NCI-H460 (cell line): ENCODE measurements around the gene MCF2L. TPM values are rescaled to one million over a fixed set of nuclear protein-coding genes. Genes with fewer than 3 reads are reported as not detected.

Source experiments
- DNase-seq: peaks from one replicate; pipeline ENCODE4 v3.0.0-alpha.2; 2016; ENCODE audit warnings: low read depth; ENCODE audit errors: extremely low read depth
- total RNA-seq: library from RNA; depleted of rRNA; stranded (reverse); fragments of >200 nt; shearing (Covaris generic); gene quantifications from 2 replicates; pipeline ENCODE4 v1.2.3, GENCODE V29; 2014

The MCF2L gene
- total RNA-seq, 1 experiment from 2014 or later, result 0.97 TPM

DNA sequence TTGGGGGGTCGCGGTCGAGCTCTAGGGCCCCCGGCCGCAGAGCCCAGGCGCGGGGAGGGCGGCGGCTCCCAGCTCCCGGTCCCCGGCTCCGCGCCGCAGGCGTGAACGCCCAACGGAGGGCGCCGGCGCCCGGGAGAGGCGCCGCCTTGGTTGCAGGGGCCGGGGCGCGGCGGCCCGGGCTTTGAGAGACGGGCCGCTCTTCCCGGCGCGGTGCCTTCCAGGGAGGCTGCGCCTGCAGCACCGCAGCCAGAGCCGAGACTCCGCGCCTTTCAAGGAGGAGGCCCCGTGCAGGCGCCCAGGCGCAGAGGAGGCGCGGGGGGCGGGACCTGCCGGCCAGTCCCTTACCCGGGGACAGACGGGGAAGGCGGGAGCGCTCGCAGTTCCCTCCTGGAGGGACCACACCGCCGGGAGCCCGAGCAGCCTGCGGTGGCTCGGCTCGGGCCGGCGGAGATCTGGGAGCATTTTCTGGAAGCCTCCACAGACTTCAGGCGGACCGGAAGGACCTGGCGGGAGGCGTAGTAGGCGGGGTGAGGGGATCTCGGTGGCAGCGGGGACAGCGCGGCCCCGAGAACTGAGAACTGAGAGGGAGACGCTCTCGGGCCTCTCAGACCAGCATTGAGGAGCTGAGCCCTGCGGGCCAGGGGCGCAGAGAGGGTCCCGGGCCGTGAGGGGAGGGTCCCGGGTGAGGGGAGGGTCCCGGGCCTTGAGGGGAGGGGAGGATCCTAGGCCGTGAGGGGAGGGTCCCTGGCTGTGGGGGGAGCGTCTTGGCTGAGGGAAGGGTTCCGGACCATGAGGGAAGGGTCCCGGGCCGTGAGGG, 25.5 kb upstream of the MCF2L start:
- DNase-seq, result no peak

DNA sequence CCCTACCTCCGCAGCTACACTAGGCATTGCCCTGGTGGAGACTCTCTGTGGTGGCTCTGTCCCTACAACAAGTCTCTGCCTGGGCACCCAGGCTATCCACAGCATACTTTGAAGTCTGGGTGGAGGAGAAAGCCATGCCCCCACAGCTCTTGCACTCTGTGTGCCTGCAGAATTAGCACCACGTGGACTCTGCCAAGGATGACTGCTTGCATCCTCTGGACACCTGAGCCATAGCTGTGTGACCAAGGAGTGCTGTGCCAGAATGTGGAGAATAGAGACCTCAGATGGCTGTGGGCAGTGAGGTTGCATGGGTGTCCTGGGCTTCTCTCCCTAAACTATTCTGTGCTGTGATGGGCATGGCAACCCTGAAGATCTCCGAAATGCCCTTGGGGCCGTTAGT, 21.2 kb upstream of the MCF2L start:
- no peak for DNase-seq

DNA sequence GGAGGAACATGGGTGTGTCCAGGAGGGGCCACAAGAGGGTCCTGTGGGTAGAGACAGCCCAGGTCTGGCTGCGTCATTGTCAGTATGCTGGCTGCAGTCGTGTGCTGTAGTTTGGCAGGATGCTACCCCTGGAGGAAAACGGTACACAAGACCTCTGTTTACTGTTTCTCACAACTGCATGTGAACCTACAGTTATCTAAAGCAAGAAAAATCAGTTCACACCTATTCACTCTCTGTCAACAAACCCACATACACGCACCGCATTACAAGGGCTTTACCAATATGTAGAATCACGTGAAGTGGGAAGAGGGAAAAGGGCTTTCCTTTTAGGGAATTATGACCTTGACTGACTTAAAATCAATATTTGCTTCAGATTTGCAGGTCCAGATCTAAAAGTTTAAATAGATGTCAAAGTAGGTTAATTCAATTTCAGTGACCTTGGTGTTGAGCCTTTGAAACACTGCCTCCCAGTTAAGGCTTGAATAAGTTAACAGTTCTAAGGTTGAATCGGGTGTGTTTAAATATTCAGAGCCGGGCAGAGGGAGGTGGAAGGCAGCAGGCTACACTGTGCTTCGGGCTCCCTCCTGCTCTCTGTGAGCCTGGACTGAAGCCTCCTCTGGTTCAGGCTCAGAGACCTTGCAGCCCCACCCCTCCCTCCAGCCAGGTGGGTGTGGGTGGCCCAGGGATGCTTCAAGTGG, 17.2 kb upstream of the MCF2L start:
- DNase-seq, result no peak

DNA sequence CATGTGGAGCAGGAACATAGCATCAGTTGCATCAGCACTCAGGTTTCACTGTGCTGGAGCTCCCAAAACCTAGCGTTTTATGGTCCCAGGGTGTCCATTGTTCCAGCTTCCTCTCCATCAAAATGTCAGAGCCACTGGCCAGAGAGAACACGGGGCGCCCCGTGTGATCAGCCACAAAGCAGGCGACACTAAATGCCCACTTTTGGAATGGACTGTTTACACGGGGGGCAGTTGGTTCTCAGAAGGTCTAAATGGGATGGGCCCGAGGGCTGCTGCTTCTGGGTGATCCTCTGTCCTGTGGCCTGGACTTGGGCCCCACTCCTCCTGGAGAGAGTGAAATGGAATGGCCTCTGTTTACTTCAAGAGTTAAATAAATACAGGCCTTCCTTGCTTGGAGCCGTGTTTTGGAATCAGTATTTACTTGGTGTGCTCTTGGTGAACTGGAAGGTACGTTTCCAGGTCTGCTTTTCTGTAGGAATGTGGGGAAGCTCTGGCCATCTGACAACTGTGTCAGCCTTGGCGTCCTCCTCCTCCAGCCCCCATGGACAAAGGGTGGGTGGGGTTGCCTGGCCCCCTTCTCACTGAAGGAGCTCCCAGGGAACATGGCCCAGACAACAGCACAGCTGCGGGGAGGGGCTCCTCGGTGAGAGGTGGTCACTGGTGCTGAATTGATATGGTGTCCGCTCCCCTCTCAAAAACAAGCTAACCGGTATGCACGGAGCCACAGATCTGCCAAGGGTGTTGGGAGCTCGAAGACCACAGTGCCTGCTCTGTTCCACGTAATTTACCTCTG, 16.1 kb upstream of the MCF2L start:
- DNase-seq, result no peak

DNA sequence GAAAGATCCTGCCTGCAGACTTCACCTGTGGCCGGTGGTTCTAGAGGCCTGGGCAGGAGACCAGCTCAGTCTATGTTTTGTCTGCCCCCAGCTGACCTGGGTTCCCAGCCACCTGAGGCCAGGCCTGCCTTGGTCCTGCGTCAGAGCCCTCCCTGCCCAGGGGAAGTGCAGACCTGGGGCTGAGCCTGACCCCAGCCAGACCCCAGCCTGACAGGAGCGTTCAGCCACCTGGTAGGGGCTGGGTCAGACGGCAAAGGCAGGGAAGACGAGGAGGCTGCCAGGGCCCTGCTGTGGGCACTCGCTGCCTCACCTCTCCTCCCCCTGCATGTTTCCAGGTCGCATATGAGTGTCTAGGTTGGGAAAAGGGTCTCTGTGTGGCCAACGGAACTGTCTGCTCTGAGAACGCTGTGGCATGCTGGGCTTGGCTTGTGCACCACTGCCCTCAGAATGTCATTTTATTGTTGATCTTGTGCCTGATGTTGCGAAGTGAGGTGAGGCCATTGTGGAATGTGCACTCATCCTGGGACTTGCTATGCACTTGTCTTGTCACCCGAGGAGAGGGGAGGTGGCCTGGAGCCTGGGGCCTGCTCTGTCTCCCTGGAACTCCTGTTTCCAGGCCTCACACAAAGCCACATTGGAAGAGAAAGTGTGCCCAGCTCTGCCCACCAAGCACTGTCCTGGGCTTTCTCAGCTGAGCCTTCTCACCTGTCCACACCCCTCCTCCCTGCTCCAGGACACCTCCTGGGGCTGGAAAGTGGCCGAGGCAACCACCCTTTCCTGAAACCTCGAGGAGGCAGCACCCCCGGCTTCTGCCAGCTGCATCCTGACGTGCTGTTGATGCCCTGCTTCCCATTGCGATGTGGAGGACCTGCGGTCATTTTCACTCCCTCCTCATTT, 15.2 kb upstream of the MCF2L start:
- no peak for DNase-seq

DNA sequence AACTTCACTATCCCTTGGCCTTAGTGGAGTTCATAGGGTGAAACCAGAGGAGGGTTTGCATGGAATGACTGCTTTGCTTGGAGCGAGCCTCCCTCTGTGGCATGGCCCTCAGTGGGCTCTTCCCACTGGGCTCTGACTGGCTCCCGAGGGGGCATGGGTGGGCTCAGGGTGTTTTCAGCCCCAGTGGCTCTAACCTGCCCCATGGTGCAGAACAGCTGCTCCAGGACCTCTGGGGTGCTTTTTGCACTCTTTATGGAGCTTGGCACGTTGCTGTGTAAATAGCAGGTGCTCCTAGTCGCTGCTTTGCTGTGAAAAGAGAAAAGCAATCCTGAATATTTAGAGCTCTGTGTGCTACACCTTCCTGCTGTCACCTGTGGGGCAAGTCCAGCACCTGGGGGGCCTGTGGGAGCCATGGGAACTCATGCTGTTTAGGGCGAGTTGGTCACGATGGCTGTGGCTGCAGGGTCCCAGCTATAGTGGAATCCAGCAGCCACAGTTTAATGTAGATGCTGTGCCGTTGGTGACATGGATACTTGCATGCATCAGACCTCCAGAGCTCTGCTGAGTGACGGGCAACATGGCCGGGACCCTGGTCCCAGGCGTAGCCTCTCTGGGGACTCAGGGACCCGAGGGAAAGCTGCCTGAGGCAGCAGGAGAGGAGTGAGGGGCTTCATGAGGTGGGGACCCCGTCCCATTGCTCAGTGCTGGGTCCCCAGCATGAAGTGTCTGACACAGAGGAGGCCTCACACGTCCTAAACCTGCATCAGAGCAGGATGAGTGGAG, 14.3 kb upstream of the MCF2L start:
- no peak for DNase-seq

DNA sequence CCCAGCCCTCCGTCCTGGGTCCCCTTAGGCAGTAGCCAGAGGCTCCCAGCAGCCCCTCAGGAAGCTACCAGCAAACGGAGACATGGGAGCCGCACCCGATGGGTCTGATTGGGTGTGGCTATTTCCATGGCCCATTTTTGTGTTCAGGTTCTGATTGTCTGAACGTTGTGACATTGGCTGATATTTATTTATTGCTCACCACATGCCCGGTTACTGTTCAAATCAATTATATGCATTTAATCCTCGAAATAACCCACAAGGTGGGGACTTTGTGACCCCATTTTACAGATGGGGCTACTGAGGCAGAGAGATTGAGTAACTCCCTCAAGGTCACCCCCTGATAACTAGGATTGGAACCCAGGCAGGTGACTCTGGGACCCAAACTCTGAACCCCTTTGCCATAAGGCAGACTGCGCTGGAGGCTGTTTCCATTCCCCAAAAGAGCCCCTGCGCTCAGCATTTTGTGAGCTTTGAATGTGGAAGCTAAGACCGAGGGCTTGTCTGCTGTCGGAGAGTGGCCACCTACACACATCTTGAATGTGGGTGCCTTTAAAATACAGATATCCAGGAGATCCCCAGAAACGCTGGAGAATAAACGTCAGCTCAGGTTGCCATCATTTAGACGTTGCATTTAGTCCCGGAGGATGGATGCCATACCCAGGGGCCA, 13.6 kb upstream of the MCF2L start:
- DNase-seq, result no peak

DNA sequence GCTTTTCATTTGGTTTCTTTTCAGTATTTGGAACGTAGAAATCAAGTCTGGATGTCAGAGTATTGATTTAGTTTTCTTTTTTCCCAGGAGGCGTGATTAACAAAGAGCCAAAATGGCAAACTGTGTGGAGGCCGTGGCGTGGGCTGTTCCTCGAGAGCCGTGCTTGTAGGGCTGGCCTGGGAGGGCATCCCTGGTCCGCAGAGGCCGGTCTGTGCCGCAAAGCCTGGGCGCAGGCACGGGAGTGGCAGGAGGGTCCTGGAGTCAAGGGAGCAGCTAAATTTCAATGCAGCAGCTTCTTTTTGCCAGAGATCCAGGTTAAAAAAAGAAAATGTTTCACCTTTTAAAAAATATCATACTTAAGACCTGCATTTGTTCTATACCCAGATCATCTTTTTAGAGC, 13.1 kb upstream of the MCF2L start:
- DNase-seq, result no peak

DNA sequence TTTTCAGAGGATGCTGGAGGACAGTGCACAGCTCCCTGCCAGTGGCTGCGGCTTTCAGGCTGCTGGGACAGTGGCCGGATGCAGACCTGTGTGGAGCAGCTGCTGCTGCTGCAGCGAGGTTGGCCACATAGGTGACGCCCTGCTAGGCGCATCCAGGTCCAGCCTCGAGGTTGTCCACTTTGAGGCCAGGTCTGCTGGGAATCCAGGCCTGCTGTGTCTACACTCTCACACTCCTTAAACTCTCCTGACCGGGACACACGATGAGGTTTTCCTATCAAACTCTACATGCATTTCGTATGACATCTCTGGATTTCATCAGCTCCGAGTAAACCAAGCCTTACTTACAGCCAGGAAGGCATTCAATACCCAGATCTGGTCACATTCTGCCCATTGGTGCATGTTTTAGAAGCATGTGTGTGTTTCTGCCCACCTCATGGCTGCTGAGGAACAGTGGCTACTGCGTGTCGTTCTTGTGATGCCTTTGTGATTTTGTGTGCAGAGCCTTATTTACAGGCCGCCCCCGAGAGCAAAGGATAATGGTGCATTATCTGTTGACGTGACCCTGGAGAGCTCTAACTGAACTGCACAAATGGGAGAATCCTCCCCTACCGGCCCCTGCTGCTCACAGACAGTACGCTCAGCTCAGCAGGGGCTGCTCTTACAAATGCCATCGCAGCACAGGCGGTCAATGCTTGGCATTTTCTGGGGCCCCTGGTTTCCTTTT, 12.3 kb upstream of the MCF2L start:
- DNase-seq, result no peak

DNA sequence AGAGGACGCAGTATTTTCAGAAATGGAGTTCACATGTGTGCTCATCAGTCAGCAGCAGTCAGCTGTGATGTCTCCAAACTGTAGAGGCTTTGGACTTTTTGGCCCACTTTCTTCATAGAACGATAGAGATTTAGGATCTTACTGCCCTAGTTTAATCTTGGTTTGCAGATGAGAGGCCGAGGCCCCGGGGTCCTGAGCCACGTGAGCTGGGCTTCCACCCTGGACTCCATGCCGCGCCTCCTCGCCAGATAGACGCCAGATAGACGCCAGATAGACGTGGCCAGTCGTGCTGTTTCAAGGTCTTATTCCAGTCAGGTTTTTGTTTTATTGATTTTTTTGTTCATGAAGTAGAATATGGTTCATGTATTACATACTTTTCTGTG, 11.7 kb upstream of the MCF2L start:
- no peak for DNase-seq

DNA sequence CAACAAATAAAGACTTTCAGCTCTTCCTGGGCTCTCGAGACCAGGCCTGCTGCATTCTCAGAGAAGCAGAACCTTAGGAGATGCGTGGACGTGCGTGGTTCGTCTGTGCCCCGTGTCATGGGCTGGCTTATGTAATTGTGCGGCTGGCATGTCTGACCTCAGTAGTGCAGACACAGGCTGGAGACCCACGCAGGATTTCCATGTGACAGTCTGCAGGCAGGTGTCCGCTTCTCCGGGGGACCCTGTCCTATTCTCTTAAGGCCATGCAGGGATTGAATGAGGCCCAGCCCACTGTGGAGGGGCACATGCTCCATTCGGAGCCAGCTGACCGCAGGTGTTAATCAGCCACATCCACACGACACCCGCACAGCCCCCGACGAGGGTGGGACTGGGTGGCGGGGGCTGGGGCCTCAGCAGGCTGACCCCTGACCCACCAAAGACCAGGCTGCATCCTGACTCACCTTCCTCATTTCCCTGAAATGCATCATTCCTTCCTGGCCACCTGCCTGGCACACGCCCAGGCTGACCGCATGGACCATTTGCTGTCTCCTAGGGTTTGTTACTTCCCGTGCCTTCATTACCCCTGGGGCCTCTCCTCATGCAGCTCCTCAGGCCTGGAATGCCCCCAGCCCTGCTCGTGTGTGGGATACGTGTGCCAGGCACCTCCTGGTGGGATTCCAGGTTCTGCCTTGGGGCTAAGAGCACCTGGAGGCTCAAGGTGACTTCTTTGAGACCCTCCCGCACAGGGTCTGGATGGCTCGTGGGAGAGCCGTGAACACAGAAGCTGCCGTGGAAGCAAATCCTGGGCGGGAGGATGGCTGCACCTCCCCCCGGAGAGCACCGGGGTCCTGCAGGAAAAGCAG, 10.7 kb upstream of the MCF2L start:
- DNase-seq, result no peak

DNA sequence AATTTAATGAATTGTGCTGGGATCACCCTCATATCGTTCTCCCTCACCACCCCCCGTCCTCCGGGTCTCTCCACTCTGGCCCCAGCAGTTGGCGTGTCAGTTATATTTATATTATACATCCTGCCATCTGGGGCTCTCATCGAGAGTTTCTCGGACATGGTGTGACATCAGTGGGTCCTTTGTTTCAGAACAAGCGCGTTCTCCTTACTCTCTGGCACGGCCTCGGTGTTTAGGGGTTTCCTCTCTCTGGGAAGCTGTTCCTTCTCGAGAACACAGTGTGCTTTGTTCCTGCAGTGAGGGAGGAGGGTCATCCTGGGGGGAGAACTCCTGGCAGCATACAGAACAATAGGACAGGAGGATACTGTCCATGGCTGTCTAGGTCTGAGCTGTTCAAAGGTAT, 9.8 kb upstream of the MCF2L start:
- DNase-seq, result no peak

DNA sequence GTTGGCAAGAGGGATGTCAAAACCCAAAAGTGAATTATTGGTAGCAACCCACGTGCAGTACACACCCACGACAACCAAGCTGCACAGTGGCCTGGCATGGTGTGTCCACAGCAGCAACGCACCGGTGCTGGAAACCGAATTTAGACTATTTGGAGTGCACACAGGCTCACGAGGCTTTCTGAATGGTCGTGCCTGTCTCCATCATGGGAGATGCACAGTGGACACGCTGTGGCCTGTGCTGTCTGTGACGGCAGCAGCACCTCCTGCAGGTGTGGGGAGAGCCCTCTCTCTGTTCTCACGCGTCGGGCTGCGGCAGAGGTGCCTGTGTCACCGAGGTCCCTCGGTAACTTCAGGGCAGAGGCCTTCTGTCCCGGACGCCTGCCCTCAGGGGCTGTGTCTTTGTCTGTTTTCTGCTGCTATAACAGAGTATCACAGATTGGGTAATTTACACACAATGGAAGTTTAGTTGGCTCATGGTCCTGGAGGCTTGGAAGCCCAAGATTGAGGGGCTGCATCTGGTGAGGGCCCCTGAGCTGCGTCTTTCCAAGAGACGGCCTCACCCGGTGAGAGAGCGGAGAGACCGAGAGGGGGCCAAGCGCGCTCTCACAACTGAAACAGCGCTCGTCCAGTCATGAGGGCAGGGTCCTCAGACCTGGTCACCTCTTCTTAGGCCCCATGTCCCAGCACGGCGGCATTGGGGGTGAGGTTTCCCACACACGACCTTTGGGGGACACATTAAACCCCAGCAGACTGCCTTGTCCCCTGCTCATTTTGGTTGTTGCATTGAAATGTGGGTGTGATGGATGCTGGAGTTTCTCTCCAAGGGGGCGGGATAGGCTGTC, 9.1 kb upstream of the MCF2L start:
- DNase-seq, result no peak

DNA sequence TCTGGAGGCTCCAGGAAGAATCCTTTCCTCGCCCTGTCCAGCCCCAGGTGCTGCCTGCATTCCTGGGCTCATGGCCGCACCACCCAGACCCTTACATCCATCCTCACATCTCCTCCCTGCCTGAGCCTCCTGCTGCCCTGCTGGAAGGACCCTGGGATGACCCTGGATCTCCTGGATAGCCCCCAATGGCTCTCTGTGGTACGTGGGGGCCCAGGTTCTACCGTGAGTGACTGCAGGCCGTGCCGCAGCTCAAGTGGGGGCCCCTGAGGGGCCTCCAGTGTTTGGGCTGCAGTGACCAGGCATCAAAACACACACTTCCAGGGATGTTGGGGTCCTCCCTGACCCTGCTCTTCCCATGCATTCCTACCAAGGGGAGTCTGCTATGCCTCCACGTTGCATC, 8.3 kb upstream of the MCF2L start:
- no peak for DNase-seq

DNA sequence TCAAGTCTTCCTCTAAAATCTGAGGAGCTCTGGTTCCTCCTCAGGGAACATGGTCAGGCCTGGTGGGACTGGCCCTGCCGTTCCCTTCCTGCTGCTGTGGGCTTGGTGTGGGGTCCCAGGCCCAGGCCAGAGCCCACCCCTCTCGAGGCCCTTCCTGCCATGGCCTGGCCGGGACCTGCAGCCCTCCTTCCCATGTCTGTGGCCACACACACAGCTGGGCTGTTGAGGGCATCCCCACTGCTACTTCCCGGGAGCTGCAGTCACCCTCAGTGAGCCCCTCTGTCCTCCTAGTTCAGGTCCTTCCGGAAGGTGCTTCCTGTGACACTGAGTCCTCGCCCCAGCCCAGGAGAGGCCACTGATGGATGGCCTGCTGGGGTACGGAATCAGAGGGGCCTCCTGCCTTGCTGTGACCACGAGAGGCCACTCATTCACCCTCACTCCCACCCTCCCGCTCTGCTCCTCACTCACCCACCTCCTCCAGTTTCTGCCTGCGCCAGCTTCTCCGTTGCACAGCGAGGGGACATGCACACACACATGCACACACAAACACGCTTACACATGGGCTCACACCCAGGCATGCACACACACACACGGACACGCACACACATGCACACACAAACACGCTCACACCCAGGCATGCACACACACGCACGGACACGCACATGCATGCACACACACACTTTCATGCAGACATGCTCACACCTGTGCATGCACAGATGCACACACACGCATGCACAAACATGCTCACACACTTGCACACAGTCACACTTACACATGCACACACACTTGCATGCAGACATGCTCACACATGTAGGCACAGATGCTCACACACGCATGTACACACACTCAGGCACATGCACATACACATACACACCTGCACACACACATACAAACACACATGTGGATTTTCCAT, 7.3 kb upstream of the MCF2L start:
- no peak for DNase-seq

DNA sequence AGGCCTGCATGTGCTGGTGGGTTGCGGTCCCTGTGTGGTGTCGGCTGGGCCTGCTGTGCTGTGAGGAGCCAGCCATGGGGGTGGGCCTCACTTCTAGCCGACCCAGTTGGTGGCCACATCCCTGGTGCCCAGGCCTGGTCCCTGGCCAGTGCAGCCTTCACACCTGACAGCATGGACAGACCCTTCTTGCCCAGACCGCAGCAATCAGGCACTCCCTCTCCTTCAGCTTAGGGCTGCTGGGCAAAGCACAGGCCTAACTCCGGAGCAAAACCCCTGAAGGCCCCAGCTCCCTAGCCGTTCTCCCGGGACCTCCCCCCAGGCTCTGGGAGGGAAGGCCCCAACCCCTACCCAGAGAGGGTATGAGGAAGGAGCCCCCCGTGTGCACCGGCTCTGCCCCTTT, 6.6 kb upstream of the MCF2L start:
- DNase-seq, result no peak
